Epidermal melanocyte (primary cell): ENCODE results near the gene DISP2.

ENCODE experiments used
- DNase-seq: peaks from one replicate; pipeline ENCODE4 v3.0.0; 2011; ENCODE audit warnings: low spot score; ENCODE audit not compliant: insufficient read length

Gene DISP2

GRCh38 chr15:40421246-40422157, 63.5 kb downstream of the DISP2 start:
- DNase-seq, result peak; percentile 72

- no peak for DNase-seq
Measured at GRCh38 chr15:40424483-40425115, 66.6 kb downstream of the DISP2 start.

GRCh38 chr15:40425681-40426080, 67.7 kb downstream of the DISP2 start:
- DNase-seq, result no peak

- no peak for DNase-seq
Measured at GRCh38 chr15:40427188-40427587, 69.2 kb downstream of the DISP2 start.

- DNase-seq, result no peak
Measured at GRCh38 chr15:40428185-40428584, 70.2 kb downstream of the DISP2 start.
